Nephron (organoid): Measurements from ENCODE around the gene QKI.

ENCODE experiments used
- H3K27ac Mint-ChIP-seq, 3 experiments: 2 replicates each; pipeline ENCODE4 v1.8.0; 2020; ENCODE audit warnings: mixed read lengths in 3 of 3, mild to moderate bottlenecking in 2 of 3, moderate library complexity in 1 of 3
- H3K27me3 Mint-ChIP-seq: 2 replicates; pipeline ENCODE4 v1.8.0; 2021; ENCODE audit warnings: low read depth, mild to moderate bottlenecking, moderate library complexity, mixed read lengths
- H3K36me3 Mint-ChIP-seq: 2 replicates; pipeline ENCODE4 v1.8.0; 2020; ENCODE audit warnings: low read depth, mixed read lengths
- H3K4me1 Mint-ChIP-seq: 2 replicates; pipeline ENCODE4 v1.8.0; 2020; ENCODE audit warnings: mixed read lengths
- H3K4me3 Mint-ChIP-seq, 3 experiments: 2 replicates each; pipeline ENCODE4 v1.8.0; 2020; ENCODE audit warnings: mild to moderate bottlenecking in 3 of 3, mixed read lengths in 3 of 3, moderate library complexity in 2 of 3
- H3K9me3 Mint-ChIP-seq: 2 replicates; pipeline ENCODE4 v1.8.0; 2020; ENCODE audit warnings: mixed read lengths
- TF ChIP-seq, protein P1 (sequence below), 3 experiments: fragments of 200-600 bp; sonication (generic); IDR thresholded peaks; one replicate each; pipeline ENCODE4 v1.5.0; 2021; ENCODE audit warnings: antibody characterized with exemption in 3 of 3; ENCODE audit not compliant: unreplicated experiment in 3 of 3

The QKI gene

DNA sequence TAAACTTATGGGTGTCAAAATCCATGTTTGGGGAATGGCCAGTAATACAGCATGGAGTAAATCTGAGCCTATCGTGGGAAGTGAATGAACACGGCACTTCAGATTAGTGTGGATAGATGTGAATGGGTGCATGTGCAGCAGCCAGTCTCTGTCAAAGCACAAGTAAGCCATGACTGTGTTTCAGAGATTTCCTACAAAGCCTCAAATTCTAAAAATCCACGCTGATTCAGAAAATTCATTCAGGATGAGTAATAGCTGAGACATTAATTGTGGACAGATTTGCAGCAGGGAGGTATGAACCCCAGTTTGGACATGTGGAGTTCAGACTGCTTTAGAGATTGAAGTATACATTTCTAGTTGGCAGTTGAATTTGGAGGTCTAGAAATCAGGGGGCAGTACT lies 115.1 kb downstream of the QKI start:
- Mint-ChIP-seq H3K27me3 (no peaks in the 10 kb centered on the region), H3K27ac (peak overlapping the region in 1 of 3 experiments; percentile 34), H3K9me3 (no peaks in the 10 kb centered on the region), H3K4me3 (no peak overlapping the region), H3K4me1 (peaks cover 84% of the 10 kb centered on the region), H3K36me3 (peaks cover 9% of the 10 kb centered on the region)
- TF ChIP-seq, protein P1, sequence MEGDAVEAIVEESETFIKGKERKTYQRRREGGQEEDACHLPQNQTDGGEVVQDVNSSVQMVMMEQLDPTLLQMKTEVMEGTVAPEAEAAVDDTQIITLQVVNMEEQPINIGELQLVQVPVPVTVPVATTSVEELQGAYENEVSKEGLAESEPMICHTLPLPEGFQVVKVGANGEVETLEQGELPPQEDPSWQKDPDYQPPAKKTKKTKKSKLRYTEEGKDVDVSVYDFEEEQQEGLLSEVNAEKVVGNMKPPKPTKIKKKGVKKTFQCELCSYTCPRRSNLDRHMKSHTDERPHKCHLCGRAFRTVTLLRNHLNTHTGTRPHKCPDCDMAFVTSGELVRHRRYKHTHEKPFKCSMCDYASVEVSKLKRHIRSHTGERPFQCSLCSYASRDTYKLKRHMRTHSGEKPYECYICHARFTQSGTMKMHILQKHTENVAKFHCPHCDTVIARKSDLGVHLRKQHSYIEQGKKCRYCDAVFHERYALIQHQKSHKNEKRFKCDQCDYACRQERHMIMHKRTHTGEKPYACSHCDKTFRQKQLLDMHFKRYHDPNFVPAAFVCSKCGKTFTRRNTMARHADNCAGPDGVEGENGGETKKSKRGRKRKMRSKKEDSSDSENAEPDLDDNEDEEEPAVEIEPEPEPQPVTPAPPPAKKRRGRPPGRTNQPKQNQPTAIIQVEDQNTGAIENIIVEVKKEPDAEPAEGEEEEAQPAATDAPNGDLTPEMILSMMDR (IDR thresholded peaks at IDR 0.05; ENCODE audit: unreplicated experiment in 3 of 3), result no peak

DNA sequence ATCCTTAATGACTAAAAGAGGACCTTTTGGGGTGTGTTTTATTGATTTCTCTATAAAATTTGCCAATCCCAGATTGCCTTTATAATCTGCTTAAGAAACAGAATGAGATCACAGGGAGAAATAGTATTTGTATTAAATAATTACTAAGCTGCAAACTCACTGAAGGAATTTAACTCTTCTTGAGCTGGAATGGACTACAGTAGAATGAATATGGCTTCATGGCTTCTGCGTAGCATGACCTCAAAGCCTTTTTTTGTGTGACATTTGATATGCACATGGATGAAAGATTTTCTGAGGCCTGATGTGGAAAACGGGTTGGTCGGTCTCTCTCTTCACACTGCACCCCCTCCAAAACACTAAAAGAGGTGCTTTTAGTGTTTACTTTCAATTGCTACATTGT lies 115.9 kb downstream of the QKI start:
- peak overlapping the region in 1 of 3 experiments; percentile 34 for H3K27ac Mint-ChIP-seq
- no peak overlapping the region for H3K4me3 Mint-ChIP-seq
- peaks cover 11% of the 10 kb centered on the region for H3K36me3 Mint-ChIP-seq
- H3K4me1 Mint-ChIP-seq, result peaks cover 87% of the 10 kb centered on the region
- H3K9me3 Mint-ChIP-seq, result no peaks in the 10 kb centered on the region
- TF ChIP-seq, protein P1 (IDR thresholded peaks at IDR 0.05; ENCODE audit: unreplicated experiment in 3 of 3), result no peak
- no peaks in the 10 kb centered on the region for H3K27me3 Mint-ChIP-seq

DNA sequence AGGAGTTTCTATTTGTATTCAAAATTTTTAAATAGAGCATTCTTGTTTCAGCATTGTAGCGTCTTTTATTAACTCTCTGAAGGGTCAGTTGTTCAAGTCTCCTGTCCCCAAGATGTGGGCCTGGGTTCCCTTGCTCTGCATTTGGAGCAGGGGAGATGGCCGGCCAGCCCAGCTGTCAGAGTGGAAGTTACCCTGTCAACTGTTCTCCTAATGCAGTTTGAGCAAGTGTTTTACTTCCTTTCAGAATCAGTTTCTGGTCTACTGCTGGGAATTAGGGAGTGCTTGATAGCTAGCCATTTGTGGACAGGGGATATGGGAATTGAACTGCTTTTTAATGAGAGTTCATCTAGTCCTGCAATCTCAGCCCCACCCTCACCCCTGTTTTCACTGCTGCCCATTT lies 116.6 kb downstream of the QKI start:
- Mint-ChIP-seq H3K4me3 (no peak overlapping the region), H3K9me3 (no peaks in the 10 kb centered on the region), H3K36me3 (peaks cover 7% of the 10 kb centered on the region), H3K27me3 (no peaks in the 10 kb centered on the region), H3K4me1 (peaks cover 81% of the 10 kb centered on the region), H3K27ac (peak overlapping the region in 2 of 3 experiments; percentile 29 to 34)
- TF ChIP-seq, protein P1 (IDR thresholded peaks at IDR 0.05; ENCODE audit: unreplicated experiment in 3 of 3), result no peak

DNA sequence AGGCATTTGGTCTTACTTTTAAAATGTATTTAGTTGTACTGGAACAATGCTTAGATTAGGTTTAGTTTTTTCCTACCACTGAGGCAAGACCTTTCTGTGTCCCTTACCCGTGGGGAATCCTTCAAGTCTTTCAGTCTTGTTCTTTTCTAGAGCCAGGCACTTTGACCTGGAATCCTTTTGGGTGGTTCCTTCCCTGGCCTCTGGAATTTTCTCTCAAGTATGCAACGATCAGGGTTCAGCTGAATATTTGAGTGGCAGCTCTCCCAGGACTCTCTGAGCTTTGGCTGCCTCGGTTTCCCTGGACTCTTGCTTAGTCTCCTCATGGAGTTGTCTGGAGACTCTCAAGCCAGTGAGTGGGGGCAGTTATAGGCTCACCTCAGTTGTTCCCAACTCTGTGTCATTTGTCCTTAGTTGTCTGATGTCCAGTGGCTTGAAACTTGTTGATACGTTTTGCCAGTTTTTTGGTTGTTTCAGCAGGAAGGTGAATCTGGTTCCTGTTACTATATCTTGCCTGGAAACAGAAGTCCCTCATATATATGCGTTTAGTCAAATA lies 118.1 kb downstream of the QKI start:
- Mint-ChIP-seq H3K36me3 (peaks cover 19% of the 10 kb centered on the region), H3K4me3 (no peak overlapping the region), H3K4me1 (peaks cover 75% of the 10 kb centered on the region), H3K9me3 (no peaks in the 10 kb centered on the region), H3K27ac (no peak overlapping the region), H3K27me3 (no peaks in the 10 kb centered on the region)
- TF ChIP-seq, protein P1 (IDR thresholded peaks at IDR 0.05; ENCODE audit: unreplicated experiment in 3 of 3), result no peak

DNA sequence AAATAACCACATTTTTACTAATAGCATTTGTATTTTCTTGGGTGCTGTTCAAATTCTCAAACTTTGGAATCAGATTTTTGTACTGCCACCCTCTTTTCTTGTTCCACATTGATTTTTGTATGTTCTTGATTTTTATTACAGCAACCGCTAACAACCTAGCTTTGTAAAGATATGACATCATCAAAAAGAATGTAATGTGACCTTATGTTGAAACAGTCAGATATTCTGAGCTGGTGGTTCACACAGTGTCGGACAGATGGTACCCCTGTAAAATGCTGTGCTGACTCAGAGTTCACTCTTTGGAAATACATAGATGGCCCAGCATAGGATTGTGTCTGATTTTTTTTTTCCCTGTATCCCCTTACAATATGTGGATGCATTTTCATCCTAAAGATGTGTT lies 118.9 kb downstream of the QKI start:
- TF ChIP-seq, protein P1 (IDR thresholded peaks at IDR 0.05; ENCODE audit: unreplicated experiment in 3 of 3), result no peak
- peak overlapping the region in 1 of 3 experiments; percentile 19 for H3K4me3 Mint-ChIP-seq
- no peaks in the 10 kb centered on the region for H3K27me3 Mint-ChIP-seq
- H3K27ac Mint-ChIP-seq, result no peak overlapping the region
- no peaks in the 10 kb centered on the region for H3K9me3 Mint-ChIP-seq
- H3K36me3 Mint-ChIP-seq, result peaks cover 27% of the 10 kb centered on the region
- peaks cover 75% of the 10 kb centered on the region for H3K4me1 Mint-ChIP-seq

DNA sequence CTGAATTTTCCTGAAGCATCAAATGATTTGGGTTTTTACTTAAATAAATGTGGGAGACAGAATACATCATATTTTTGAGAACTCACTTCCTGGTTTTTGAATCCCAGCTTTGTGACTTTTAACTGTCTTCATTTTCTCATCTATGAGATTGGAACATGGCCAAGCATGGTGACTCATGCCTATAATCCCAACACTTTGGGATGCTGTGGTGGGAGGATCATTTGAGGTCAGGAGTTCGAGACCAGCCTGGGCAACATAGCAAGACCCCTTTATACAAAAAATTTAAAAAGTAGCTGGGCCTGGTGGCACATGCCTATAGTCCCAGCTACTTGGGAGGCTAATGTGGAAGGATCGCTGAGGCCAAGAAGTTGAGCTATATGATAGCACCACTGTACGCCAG lies 122.3 kb downstream of the QKI start:
- no peak overlapping the region for H3K4me3 Mint-ChIP-seq
- H3K27ac Mint-ChIP-seq, result no peak overlapping the region
- H3K27me3 Mint-ChIP-seq, result no peaks in the 10 kb centered on the region
- H3K36me3 Mint-ChIP-seq, result peaks cover 34% of the 10 kb centered on the region
- no peaks in the 10 kb centered on the region for H3K9me3 Mint-ChIP-seq
- TF ChIP-seq, protein P1 (IDR thresholded peaks at IDR 0.05; ENCODE audit: unreplicated experiment in 3 of 3), result no peak
- H3K4me1 Mint-ChIP-seq, result peaks cover 65% of the 10 kb centered on the region
